Left lung (tissue), 10 donors: Measurements from ENCODE around the gene CLOCK. TPM values are rescaled to one million over a fixed set of nuclear protein-coding genes. Genes with fewer than 3 reads are reported as not detected.

ENCODE experiments used
- ATAC-seq: fragments of 200-7000 bp; cut with Tn5 transposase; one replicate; pipeline ENCODE4 v1.9.1; 2020; ENCODE audit warnings: moderate library complexity
- DNase-seq, 4 donors: peaks; one replicate each; pipeline ENCODE4 v3.0.0-alpha.2; 2013 to 2020
- H3K27ac ChIP-seq, 2 donors: fragments of 200-600 bp; sonication (generic) in 1 of 2; one replicate each; pipeline versions ENCODE4 v1.5.0 to v1.8.0; 2020 to 2021
- H3K27me3 ChIP-seq, 2 donors: fragments of 200-600 bp; sonication (generic) in 1 of 2; one replicate each; pipeline versions ENCODE4 v1.5.0 to v1.8.0; 2020 to 2021
- H3K36me3 ChIP-seq, 2 donors: fragments of 200-600 bp; sonication (generic) in 1 of 2; one replicate each; pipeline versions ENCODE4 v1.5.0 to v1.8.0; 2020 to 2021
- H3K4me1 ChIP-seq, 2 donors: fragments of 200-600 bp; one replicate each; pipeline ENCODE4 v1.8.0; 2021
- H3K4me3 ChIP-seq, 2 donors: fragments of 200-600 bp; sonication (generic) in 1 of 2; one replicate each; pipeline versions ENCODE4 v1.5.0 to v1.8.0; 2020 to 2021; ENCODE audit warnings: mild to moderate bottlenecking in 1 of 2
- H3K9me3 ChIP-seq, 2 donors: fragments of 200-600 bp; sonication (generic) in 1 of 2; one replicate each; pipeline versions ENCODE4 v1.5.0 to v1.8.0; 2020 to 2021
- intact Hi-C, 2 donors: fragments of 100-400 bp; cut with DNase I; formaldehyde crosslinking; loops; one replicate each; pipeline versions ENCODE4 v1.11.2 to v1.14.2; 2022
- polyA plus RNA-seq, 6 donors: library from polyadenylated mRNA; unstranded; fragments of 120-200 nt; gene quantifications; one replicate each; pipeline ENCODE4 v1.2.1, GENCODE V29; 2013; ENCODE audit not compliant: insufficient read length in 6 of 6
- total RNA-seq, 2 donors: library from RNA; stranded (reverse); fragmentation: NEBNext Ultra II Directional; extraction: Animal tissue kit (Norgen Biotek cat#: 25700); gene quantifications; one replicate each; pipeline ENCODE4 v1.2.1, GENCODE V29; 2021
- TF ChIP-seq, protein P1 (sequence below), 2 donors: fragments of 200-600 bp; sonication (generic) in 1 of 2; IDR thresholded peaks; one replicate each; pipeline versions ENCODE4 v1.5.0 to v1.8.0; 2021; ENCODE audit warnings: antibody characterized with exemption in 2 of 2
- donor health status: DM: no; HTN: yes; CAD: no.
- donor health status: DM: no; HTN: no; CAD: no.

CLOCK gene
- total and polyA plus RNA-seq, 8 donors = 19.8 to 27.6 (median 21.7) TPM

DNA sequence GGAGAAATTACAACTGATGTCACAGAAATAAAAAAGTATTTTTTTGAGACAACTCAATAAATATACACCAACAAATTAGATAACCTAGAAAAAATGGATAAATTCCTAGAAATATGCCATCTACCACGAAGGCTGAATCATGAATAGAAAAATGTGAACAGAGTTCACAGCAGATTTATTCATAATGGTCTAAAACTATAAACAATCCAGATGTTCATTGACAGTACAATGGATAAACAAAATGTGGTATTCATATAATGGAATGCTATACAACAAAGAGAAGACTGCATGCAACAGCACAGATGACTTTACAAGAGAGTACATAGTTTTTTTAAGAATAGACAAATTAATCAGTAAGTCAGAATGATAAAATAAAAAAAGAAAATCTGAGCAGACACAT is 55.2 kb downstream of the CLOCK start:
- H3K27me3 ChIP-seq = no peaks in the 10 kb centered on the region
- DNase-seq (no peak), ATAC-seq (no peak)
- intact Hi-C loops = no loop called here
- peaks cover 0 to 24% of the 10 kb centered on the region in 2 donors for H3K36me3 ChIP-seq
- no peak overlapping the region for H3K27ac ChIP-seq
- H3K4me3 ChIP-seq = no peak overlapping the region
- TF ChIP-seq, protein P1, sequence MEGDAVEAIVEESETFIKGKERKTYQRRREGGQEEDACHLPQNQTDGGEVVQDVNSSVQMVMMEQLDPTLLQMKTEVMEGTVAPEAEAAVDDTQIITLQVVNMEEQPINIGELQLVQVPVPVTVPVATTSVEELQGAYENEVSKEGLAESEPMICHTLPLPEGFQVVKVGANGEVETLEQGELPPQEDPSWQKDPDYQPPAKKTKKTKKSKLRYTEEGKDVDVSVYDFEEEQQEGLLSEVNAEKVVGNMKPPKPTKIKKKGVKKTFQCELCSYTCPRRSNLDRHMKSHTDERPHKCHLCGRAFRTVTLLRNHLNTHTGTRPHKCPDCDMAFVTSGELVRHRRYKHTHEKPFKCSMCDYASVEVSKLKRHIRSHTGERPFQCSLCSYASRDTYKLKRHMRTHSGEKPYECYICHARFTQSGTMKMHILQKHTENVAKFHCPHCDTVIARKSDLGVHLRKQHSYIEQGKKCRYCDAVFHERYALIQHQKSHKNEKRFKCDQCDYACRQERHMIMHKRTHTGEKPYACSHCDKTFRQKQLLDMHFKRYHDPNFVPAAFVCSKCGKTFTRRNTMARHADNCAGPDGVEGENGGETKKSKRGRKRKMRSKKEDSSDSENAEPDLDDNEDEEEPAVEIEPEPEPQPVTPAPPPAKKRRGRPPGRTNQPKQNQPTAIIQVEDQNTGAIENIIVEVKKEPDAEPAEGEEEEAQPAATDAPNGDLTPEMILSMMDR (IDR thresholded peaks at IDR 0.05) = no peak
- H3K9me3 ChIP-seq = no peaks in the 10 kb centered on the region
- H3K4me1 ChIP-seq = no peaks in the 10 kb centered on the region

DNA sequence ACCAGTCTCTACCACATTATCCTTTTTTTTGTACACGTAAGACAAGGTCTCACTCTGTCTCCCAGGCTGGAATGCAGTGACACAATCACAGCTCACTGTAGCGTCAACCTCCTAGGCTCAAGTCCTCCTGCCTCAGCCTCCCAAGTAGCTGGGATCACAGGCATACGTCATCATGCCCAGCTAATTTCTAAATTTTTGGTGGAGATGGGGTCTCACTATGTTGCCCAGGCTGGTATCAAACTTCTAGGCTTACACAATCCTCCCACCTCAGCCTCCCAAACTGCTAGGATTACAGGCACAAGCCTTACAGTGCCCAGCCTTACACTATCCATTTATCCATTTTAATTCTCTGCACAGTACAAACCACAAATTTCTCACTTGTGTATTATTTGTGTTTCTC is 58.0 kb downstream of the CLOCK start:
- H3K27me3 ChIP-seq = no peaks in the 10 kb centered on the region
- H3K4me3 ChIP-seq = no peak overlapping the region
- DNase-seq (no peak), ATAC-seq (no peak)
- intact Hi-C loops = no loop called here
- no peaks in the 10 kb centered on the region for H3K4me1 ChIP-seq
- peaks cover 0 to 24% of the 10 kb centered on the region in 2 donors for H3K36me3 ChIP-seq
- H3K27ac ChIP-seq = no peak overlapping the region
- TF ChIP-seq, protein P1 (IDR thresholded peaks at IDR 0.05) = no peak
- H3K9me3 ChIP-seq = no peaks in the 10 kb centered on the region

DNA sequence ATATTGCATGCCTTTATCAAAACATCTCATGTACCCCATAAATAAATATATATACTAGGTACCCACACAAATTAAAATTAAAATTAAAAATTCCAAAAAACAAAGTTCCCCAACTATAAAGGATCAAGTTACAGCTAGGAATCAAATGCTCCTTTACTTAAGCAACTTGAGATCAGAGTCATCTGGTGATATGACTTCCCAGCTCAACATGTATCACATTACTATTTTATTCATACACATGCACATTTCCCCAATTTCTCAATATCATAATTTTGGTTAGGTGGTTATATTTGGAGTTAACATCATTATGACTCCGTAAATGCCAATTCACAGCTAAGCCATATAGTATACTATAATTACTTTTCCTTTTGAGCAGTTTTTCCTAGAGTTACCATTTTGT is 60.9 kb downstream of the CLOCK start:
- H3K27me3 ChIP-seq = no peaks in the 10 kb centered on the region
- no peak for DNase-seq
- no peak overlapping the region for H3K4me3 ChIP-seq
- intact Hi-C loops = no loop called here
- TF ChIP-seq, protein P1 (IDR thresholded peaks at IDR 0.05) = no peak
- no peak for ATAC-seq
- H3K36me3 ChIP-seq = peaks cover 0 to 27% of the 10 kb centered on the region in 2 donors
- no peaks in the 10 kb centered on the region for H3K4me1 ChIP-seq
- no peaks in the 10 kb centered on the region for H3K9me3 ChIP-seq
- H3K27ac ChIP-seq = no peak overlapping the region

DNA sequence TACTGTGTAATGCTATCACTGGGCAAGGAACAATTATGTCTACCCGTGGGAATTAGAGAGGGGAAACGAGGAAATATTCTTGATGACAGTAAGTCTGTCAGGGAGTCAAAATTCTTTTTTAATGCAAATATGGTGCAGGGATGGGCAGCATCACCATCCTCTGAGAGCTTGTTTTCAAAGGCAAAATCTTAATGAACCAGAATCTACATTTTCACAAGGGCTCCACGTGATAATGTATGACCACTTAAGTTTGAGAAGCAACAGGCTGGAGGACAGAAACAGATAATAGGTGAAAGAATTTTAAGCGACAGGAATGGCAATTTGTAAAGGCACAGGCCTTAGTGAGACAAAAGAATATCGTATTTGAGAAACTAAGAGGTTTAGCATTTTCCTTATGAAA is 63.4 kb downstream of the CLOCK start:
- DNase-seq = no peak
- Histone ChIP-seq H3K36me3 (peaks cover 0 to 26% of the 10 kb centered on the region in 2 donors), H3K4me3 (no peak overlapping the region), H3K27ac (no peak overlapping the region), H3K27me3 (no peaks in the 10 kb centered on the region), H3K9me3 (no peaks in the 10 kb centered on the region), H3K4me1 (no peaks in the 10 kb centered on the region)
- intact Hi-C loops = no loop called here
- no peak for ATAC-seq
- TF ChIP-seq, protein P1 (IDR thresholded peaks at IDR 0.05) = no peak

DNA sequence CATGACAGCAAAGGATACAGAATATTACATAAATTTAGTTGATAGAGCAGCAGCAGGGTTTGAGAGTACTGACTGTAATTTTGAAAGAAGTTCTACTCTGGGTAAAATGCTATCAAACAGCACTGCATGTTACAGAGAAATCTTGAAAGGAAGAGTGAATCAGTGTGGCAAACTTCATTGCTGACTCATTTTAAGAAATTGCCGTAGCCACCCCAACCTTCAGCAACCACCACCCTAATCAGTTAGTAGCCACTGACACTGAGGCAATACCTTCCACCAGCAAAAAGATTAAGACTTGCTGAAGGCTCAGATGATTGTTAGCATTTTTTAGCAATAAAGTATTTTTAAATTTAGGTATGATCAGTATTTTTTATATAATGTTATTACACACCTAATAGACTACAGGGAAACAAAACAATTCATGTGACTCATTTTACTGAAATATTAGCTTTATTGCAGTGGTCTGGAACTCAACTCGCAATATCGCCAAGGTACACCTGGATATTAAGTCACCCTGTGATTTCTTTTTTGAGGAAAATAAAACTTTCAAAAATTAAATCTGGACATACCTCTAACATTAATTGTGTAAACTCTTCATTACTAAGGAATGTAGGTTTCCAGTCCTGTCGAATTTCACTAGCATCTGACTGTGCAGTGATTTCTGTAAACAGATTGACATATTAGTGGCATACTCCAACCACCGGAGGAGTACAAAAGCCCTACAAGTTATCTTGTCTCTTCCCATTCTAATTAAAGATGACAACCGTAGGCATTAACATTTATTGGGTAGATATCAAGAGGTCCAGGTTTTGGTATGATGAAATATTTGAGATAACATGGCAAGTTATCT is 71.1 kb downstream of the CLOCK start:
- Histone ChIP-seq H3K9me3 (peaks cover 0 to 2% of the 10 kb centered on the region in 2 donors), H3K27ac (no peak overlapping the region), H3K4me3 (no peak overlapping the region), H3K4me1 (no peaks in the 10 kb centered on the region), H3K27me3 (no peaks in the 10 kb centered on the region), H3K36me3 (peaks cover 0 to 37% of the 10 kb centered on the region in 2 donors)
- no peak for DNase-seq
- no peak for ATAC-seq
- TF ChIP-seq, protein P1 (IDR thresholded peaks at IDR 0.05) = no peak
- intact Hi-C loops = no loop called here
